GM12878 (cell line): ENCODE data around the gene PHF2. TPM values are rescaled to one million over a fixed set of nuclear protein-coding genes. Genes with fewer than 3 reads are reported as not detected.

Source experiments
- ATAC-seq: fragments of 200-7000 bp; cut with Tn5 transposase; 3 replicates; pipeline ENCODE4 v1.9.1; 2020; ENCODE audit warnings: mild to moderate bottlenecking, moderate library complexity
- BruUV-seq: library from RNA; stranded (reverse); fragments of 400-500 nt; replicated peaks from 2 replicates; lab custom pipeline; 2021; lab: Mats Ljungman, UMichigan
- CTCF ChIA-PET: fragments of 300-600 bp; sonication (Branson Sonifier 250); formaldehyde crosslinking; extraction: SDS; loops from one replicate; lab custom pipeline; 2021; ENCODE audit warnings: inconsistent platforms; lab: Yijun Ruan, JAX
- POLR2A ChIA-PET: fragments of 350-600 bp; formaldehyde crosslinking; extraction: SDS; loops from one replicate; lab custom pipeline; 2021; ENCODE audit warnings: inconsistent platforms; lab: Charles Lee
- RAD21 ChIA-PET: fragments of 300-600 bp; sonication (Branson Sonifier 250); formaldehyde crosslinking; loops from one replicate; lab custom pipeline; 2023; ENCODE audit warnings: antibody characterized with exemption; ENCODE audit not compliant: unreplicated experiment; lab: Charles Lee
- SMC1A ChIA-PET: fragments of 300-600 bp; sonication (Branson Sonifier 250); formaldehyde crosslinking; loops from one replicate; lab custom pipeline; 2023; ENCODE audit not compliant: unreplicated experiment, uncharacterized antibody; lab: Charles Lee
- DNase-seq: peaks from one replicate; pipeline ENCODE4 v3.0.0-alpha.2; 2011; ENCODE audit warnings: low read depth, low spot score
- FAIRE-seq: peaks from 3 replicates; lab custom pipeline; 2011; peaks lifted over from hg19 to GRCh38; lab: Jason Lieb, UNC
- H2AFZ ChIP-seq: 2 replicates; pipeline ENCODE4 v1.6.0; 2011; ENCODE audit warnings: low read depth, low read length, control low read depth; ENCODE audit not compliant: control insufficient read depth
- H3K27ac ChIP-seq: 2 replicates; pipeline ENCODE4 v1.5.1; 2011; ENCODE audit warnings: control low read depth; ENCODE audit not compliant: control insufficient read depth, insufficient read depth
- H3K27me3 ChIP-seq, 2 experiments: replicated peaks in 1 of 2; 2 replicates each; pipeline versions ENCODE4 v1.6.0 to v1.6.1; 2011; ENCODE audit warnings: low read length in 1 of 2; ENCODE audit not compliant: control insufficient read depth in 2 of 2, insufficient read depth in 2 of 2
- H3K36me3 ChIP-seq, 2 experiments: 2 replicates each; pipeline ENCODE4 v1.5.1; 2011; ENCODE audit warnings: low read length in 1 of 2; ENCODE audit not compliant: control insufficient read depth in 2 of 2, insufficient read depth in 2 of 2
- H3K4me1 ChIP-seq: 2 replicates; pipeline ENCODE4 v1.6.1; 2011; ENCODE audit warnings: mild to moderate bottlenecking, low read length, moderate library complexity, mixed read lengths; ENCODE audit not compliant: control insufficient read depth, insufficient read depth
- H3K4me2 ChIP-seq: 2 replicates; pipeline ENCODE4 v1.6.0; 2011; ENCODE audit warnings: control low read depth; ENCODE audit not compliant: control insufficient read depth, insufficient read depth
- H3K4me3 ChIP-seq: fragments of 200-600 bp; sonication (generic); 2 replicates; pipeline ENCODE4 v1.5.1; 2016
- H3K79me2 ChIP-seq: 2 replicates; pipeline ENCODE4 v1.6.0; 2011; ENCODE audit warnings: low read length; ENCODE audit not compliant: control insufficient read depth, insufficient read depth
- H3K9ac ChIP-seq: 2 replicates; pipeline ENCODE4 v1.8.0; 2011; ENCODE audit warnings: low read length, control low read depth, mixed read lengths; ENCODE audit not compliant: control insufficient read depth, insufficient read depth
- H3K9me3 ChIP-seq: replicated peaks from 3 replicates; pipeline ENCODE4 v1.5.1; 2011; ENCODE audit warnings: mild to moderate bottlenecking, low read length; ENCODE audit not compliant: control insufficient read depth, insufficient read depth
- H4K20me1 ChIP-seq: 2 replicates; pipeline ENCODE4 v1.6.0; 2011; ENCODE audit not compliant: control insufficient read depth, insufficient read depth
- BHLHE40 ChIP-seq, 2 experiments: fragments of 450-650 bp in 1 of 2; IDR thresholded peaks; 2 replicates each; pipeline ENCODE4 v1.6.1; 2011 to 2017; ENCODE audit warnings: low read depth in 2 of 2, borderline replicate concordance in 1 of 2, improper control_type of control experiment in 1 of 2, low read length in 1 of 2, mild to moderate bottlenecking in 1 of 2
- EP300 ChIP-seq, 2 experiments: fragments of 150-350 bp in 1 of 2; IDR thresholded peaks; 2 replicates each; pipeline ENCODE4 v1.6.1; 2011 to 2012; ENCODE audit warnings: low read depth in 2 of 2, low read length in 2 of 2, borderline replicate concordance in 1 of 2, improper control_type of control experiment in 1 of 2, inconsistent platforms in 1 of 2; ENCODE audit not compliant: control insufficient read depth in 1 of 2
- EZH2 ChIP-seq: IDR thresholded peaks from 2 replicates; pipeline ENCODE4 v1.6.1; 2012; ENCODE audit warnings: low read depth, mild to moderate bottlenecking, control low read depth, inconsistent platforms, low read length, borderline replicate concordance; ENCODE audit not compliant: control insufficient read depth
- HDAC2 ChIP-seq: fragments of 200-600 bp; sonication (generic); IDR thresholded peaks from 2 replicates; pipeline ENCODE4 v1.6.1; 2017
- MYB ChIP-seq: fragments of 150-350 bp; IDR thresholded peaks from 2 replicates; pipeline ENCODE4 v1.6.1; 2014; ENCODE audit warnings: mild to moderate bottlenecking, low read depth, low read length, borderline replicate concordance
- MYC ChIP-seq: IDR thresholded peaks from 2 replicates; pipeline ENCODE4 v1.6.1; 2011; ENCODE audit warnings: mild to moderate bottlenecking, low read length, moderate library complexity, inconsistent platforms; ENCODE audit not compliant: insufficient read depth, insufficient replicate concordance, insufficient read length, severe bottlenecking
- NR2C1 ChIP-seq: fragments of 450-650 bp; IDR thresholded peaks from 2 replicates; pipeline ENCODE4 v1.6.1; 2017; ENCODE audit warnings: antibody characterized with exemption, mild to moderate bottlenecking, moderate library complexity
- ZNF217 ChIP-seq: fragments of 450-650 bp; IDR thresholded peaks from 2 replicates; pipeline ENCODE4 v1.6.1; 2017; ENCODE audit warnings: antibody characterized with exemption, mild to moderate bottlenecking
- WGBS: methylation state at CpG from one replicate; pipeline ENCODE4 v1.1.6; 2016; ENCODE audit warnings: low lambda C conversion rate; ENCODE audit not compliant: insufficient replicate concordance, insufficient coverage; ENCODE audit errors: missing lambda C conversion rate; 5-methylcytosine and 5-hydroxymethylcytosine counted together
- in situ Hi-C: fragments of 300-500 bp; cut with MboI; formaldehyde crosslinking; loops from 9 replicates; pipeline ENCODE4 v1.14.3; 2018; ENCODE audit warnings: mixed read lengths
- intact Hi-C: fragments of 100-400 bp; cut with micrococcal nuclease; formaldehyde crosslinking; loops from one replicate; pipeline ENCODE4 v1.14.2; 2022; ENCODE audit not compliant: unreplicated experiment
- polyA plus RNA-seq, 11 experiments: library from polyadenylated mRNA; depleted of rRNA in 4 of 11; unstranded in 6 of 11; stranded (reverse) in 5 of 11; fragments of >200 nt; fragmentation: Nextera tagmentation in 4 of 11; fragmentation: Illumina TruSeq in 1 of 11; extraction: Ambion mirVana in 4 of 11; extraction: Trizol in 1 of 11; gene quantifications; 1 replicate in 1 of 11; 2 replicates in 10 of 11; pipeline versions ENCODE4 v1.2.1 to v1.2.3, GENCODE V29; 2011 to 2016; ENCODE audit warnings: inconsistent platforms in 2 of 11, missing spikeins in 2 of 11, low read depth in 1 of 11
- total RNA-seq, 4 experiments: library from RNA; depleted of rRNA in 3 of 4; stranded (reverse); fragments of >200 nt in 3 of 4; fragmentation: Illumina TruSeq in 1 of 4; extraction: Trizol in 1 of 4; gene quantifications; 2 replicates each; pipeline versions ENCODE4 v1.2.1 to v1.2.3, GENCODE V29; 2013 to 2021
- TF ChIP-seq, protein P1 (sequence below): fragments of 150-350 bp; IDR thresholded peaks from 2 replicates; pipeline ENCODE4 v1.6.1; 2016; ENCODE audit warnings: low read depth, low read length
- TF ChIP-seq, protein P2 (sequence below): fragments of 150-350 bp; IDR thresholded peaks from 2 replicates; pipeline ENCODE4 v1.6.1; 2014; ENCODE audit warnings: mild to moderate bottlenecking, low read depth, low read length
- TF ChIP-seq, protein P3 (sequence below): IDR thresholded peaks from 2 replicates; pipeline ENCODE4 v1.6.1; 2011; ENCODE audit warnings: low read depth, mild to moderate bottlenecking, low read length, moderate library complexity, borderline replicate concordance; ENCODE audit errors: extremely low read depth

PHF2 gene
- total and polyA plus RNA-seq, 10 of the 15 experiments (the other 5 are each of a cell fraction or from before 2014, with no cell fraction given) = 0.34 to 13.3 (median 5.5) TPM

DNA sequence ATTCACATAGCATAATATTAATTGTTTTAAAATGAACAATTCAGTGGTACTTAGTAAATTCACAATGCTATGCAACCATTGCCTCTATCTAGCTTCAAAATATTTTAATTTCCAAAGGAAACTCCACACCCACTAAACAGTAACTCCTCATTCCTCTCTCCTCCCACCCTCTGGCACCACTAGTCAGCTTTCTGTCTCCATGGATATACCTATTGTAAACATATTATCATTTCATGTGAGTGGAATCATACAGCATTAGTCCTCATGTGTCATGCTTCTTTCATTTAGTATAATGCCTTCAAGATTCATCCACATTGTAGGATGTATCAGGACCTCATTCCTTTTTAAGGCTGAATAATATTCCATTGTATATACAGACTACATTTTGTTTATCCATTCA is 48.6 kb downstream of the PHF2 start (continued):
- TF ChIP-seq EZH2 = no peak

DNA sequence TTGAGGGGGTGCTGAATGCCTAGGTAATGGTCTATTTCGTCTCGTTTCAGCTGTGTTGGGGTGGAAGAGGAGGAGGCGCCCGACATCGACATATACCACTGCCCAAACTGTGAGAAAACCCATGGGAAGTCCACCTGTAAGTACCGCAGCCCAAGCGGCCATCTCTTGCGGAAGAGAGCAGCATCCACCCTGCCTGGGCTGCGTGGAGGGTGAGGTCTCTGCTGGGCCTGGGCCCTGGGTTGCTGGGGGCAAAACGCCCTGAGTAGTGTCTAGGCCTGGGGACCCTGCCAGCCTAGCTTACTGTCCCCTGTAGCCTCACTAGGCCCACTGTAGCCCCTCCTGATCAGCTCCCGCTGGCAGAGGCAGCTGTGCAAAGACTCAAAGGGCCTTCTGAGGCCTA is 53.5 kb downstream of the PHF2 start:
- ChIA-PET CTCF (no interaction called here), POLR2A (interaction anchor here (0.6 kb wide), 1 partner anchor 469 kb away, joined by 3 read pairs; no protein-coding TSS in a partner anchor)

More for the DNA sequence above, 53.5 kb downstream of the PHF2 start:
- no peak overlapping the region for H2AFZ ChIP-seq
- H3K4me3 ChIP-seq = no peak overlapping the region
- no peaks in the 10 kb centered on the region for H3K79me2 ChIP-seq
- no peak overlapping the region for H3K27ac ChIP-seq
- H3K9me3 ChIP-seq = peaks cover 2% of the 10 kb centered on the region; the same call in 1 of the 3 replicates
- no peak for FAIRE-seq
- no peaks in the 10 kb centered on the region for H4K20me1 ChIP-seq
- SMC1A ChIA-PET = no interaction called here
- TF ChIP-seq EP300 (IDR thresholded peaks at IDR 0.05; ENCODE audit: borderline replicate concordance in 1 of 2, control insufficient read depth in 1 of 2, low read depth in 2 of 2, low read length in 2 of 2) (no peak), ZNF217 (no peak), NR2C1 (no peak), MYC (no peak), HDAC2 (no peak), MYB (no peak), BHLHE40 (IDR thresholded peaks at IDR 0.05; ENCODE audit: borderline replicate concordance in 1 of 2, low read depth in 2 of 2, low read length in 1 of 2) (no peak)
- TF ChIP-seq, protein P1, sequence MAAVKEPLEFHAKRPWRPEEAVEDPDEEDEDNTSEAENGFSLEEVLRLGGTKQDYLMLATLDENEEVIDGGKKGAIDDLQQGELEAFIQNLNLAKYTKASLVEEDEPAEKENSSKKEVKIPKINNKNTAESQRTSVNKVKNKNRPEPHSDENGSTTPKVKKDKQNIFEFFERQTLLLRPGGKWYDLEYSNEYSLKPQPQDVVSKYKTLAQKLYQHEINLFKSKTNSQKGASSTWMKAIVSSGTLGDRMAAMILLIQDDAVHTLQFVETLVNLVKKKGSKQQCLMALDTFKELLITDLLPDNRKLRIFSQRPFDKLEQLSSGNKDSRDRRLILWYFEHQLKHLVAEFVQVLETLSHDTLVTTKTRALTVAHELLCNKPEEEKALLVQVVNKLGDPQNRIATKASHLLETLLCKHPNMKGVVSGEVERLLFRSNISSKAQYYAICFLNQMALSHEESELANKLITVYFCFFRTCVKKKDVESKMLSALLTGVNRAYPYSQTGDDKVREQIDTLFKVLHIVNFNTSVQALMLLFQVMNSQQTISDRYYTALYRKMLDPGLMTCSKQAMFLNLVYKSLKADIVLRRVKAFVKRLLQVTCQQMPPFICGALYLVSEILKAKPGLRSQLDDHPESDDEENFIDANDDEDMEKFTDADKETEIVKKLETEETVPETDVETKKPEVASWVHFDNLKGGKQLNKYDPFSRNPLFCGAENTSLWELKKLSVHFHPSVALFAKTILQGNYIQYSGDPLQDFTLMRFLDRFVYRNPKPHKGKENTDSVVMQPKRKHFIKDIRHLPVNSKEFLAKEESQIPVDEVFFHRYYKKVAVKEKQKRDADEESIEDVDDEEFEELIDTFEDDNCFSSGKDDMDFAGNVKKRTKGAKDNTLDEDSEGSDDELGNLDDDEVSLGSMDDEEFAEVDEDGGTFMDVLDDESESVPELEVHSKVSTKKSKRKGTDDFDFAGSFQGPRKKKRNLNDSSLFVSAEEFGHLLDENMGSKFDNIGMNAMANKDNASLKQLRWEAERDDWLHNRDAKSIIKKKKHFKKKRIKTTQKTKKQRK = no peak
- TF ChIP-seq, protein P2, sequence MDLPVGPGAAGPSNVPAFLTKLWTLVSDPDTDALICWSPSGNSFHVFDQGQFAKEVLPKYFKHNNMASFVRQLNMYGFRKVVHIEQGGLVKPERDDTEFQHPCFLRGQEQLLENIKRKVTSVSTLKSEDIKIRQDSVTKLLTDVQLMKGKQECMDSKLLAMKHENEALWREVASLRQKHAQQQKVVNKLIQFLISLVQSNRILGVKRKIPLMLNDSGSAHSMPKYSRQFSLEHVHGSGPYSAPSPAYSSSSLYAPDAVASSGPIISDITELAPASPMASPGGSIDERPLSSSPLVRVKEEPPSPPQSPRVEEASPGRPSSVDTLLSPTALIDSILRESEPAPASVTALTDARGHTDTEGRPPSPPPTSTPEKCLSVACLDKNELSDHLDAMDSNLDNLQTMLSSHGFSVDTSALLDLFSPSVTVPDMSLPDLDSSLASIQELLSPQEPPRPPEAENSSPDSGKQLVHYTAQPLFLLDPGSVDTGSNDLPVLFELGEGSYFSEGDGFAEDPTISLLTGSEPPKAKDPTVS = no peak
- TF ChIP-seq, protein P3, sequence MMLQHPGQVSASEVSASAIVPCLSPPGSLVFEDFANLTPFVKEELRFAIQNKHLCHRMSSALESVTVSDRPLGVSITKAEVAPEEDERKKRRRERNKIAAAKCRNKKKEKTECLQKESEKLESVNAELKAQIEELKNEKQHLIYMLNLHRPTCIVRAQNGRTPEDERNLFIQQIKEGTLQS = no peak
- TF ChIP-seq, all 136 proteins: peak for 0
- no peak for ATAC-seq
- WGBS = 89% methylated on average over 11 of the region's 11 CpGs
- Histone ChIP-seq H3K27me3 (no peaks in the 10 kb centered on the region), H3K36me3 (no peaks in the 10 kb centered on the region; a peak in 1 of 4 replicates), H3K4me1 (no peaks in the 10 kb centered on the region), H3K9ac (no peak overlapping the region), H3K4me2 (no peak overlapping the region)
- intact Hi-C loops = no loop called here
- no peak for DNase-seq
- RAD21 ChIA-PET = no interaction called here
- in situ Hi-C loops = no loop called here
- no TSS peak for BruUV-seq
